Dendritic cell treated with granulocyte-macrophage colony-stimulating factor and Interleukin-4, amounts not matched to agents 40 ng/mL and 50 ng/mL, for 4 days (primary cell): ENCODE measurements around the gene CFAP53.
"Not testable (repeated sequence)": the region's sequence is repeated elsewhere in the genome, so short reads cannot be mapped to it uniquely, and the experiment has no call there.

Source experiments
- H3K27ac Mint-ChIP-seq: one replicate; pipeline ENCODE4 v1.8.0; 2022; ENCODE audit warnings: mild to moderate bottlenecking, mixed read lengths
- H3K27me3 Mint-ChIP-seq: one replicate; pipeline ENCODE4 v1.8.0; 2022; ENCODE audit warnings: mild to moderate bottlenecking, mixed read lengths
- H3K36me3 Mint-ChIP-seq: one replicate; pipeline ENCODE4 v1.8.0; 2022; ENCODE audit warnings: low read depth, mixed read lengths
- H3K4me1 Mint-ChIP-seq: one replicate; pipeline ENCODE4 v1.8.0; 2022; ENCODE audit warnings: low read depth, mixed read lengths
- H3K4me3 Mint-ChIP-seq: one replicate; pipeline ENCODE4 v1.8.0; 2022; ENCODE audit warnings: mild to moderate bottlenecking, moderate library complexity, mixed read lengths
- H3K9me3 Mint-ChIP-seq: one replicate; pipeline ENCODE4 v1.8.0; 2022; ENCODE audit warnings: mixed read lengths
- intact Hi-C: fragments of 100-400 bp; cut with micrococcal nuclease; formaldehyde crosslinking; loops from one replicate; pipeline ENCODE4 v1.15.0; 2022

CFAP53 gene

GRCh38 chr18:50273203-50274043 is 7.1 kb upstream of the CFAP53 start:
- H3K27me3 Mint-ChIP-seq = no peaks in the 10 kb centered on the region
- peaks cover 3% of the 10 kb centered on the region for H3K4me1 Mint-ChIP-seq
- peaks cover 83% of the 10 kb centered on the region for H3K36me3 Mint-ChIP-seq
- no peak overlapping the region for H3K27ac Mint-ChIP-seq
- no peak overlapping the region for H3K4me3 Mint-ChIP-seq
- H3K9me3 Mint-ChIP-seq = no peaks in the 10 kb centered on the region
- intact Hi-C loops = no loop called here

- Mint-ChIP-seq H3K27me3 (no peaks in the 10 kb centered on the region), H3K27ac (no peak overlapping the region), H3K4me1 (peaks cover 12% of the 10 kb centered on the region), H3K36me3 (peaks cover 83% of the 10 kb centered on the region), H3K4me3 (no peak overlapping the region), H3K9me3 (no peaks in the 10 kb centered on the region)
- intact Hi-C loops = no loop called here
These were observed 6.3 kb upstream of the CFAP53 start for GRCh38 chr18:50272568-50272967.

GRCh38 chr18:50268022-50268747 is 1.9 kb upstream of the CFAP53 start:
- Mint-ChIP-seq H3K36me3 (peaks cover 47% of the 10 kb centered on the region), H3K9me3 (no peaks in the 10 kb centered on the region), H3K27me3 (peaks cover 14% of the 10 kb centered on the region), H3K4me1 (peaks cover 27% of the 10 kb centered on the region), H3K4me3 (peak overlapping the region; percentile 77), H3K27ac (peak overlapping the region; percentile 88)
- intact Hi-C loops = loop anchor here (5.0 kb wide), 1 partner anchor 89 kb away; no protein-coding TSS in a partner anchor

GRCh38 chr18:50262977-50263376 is 3.3 kb downstream of the CFAP53 start:
- intact Hi-C loops = no loop called here
- Mint-ChIP-seq H3K36me3 (peaks cover 4% of the 10 kb centered on the region), H3K27me3 (peaks cover 24% of the 10 kb centered on the region), H3K9me3 (no peaks in the 10 kb centered on the region), H3K4me1 (peaks cover 19% of the 10 kb centered on the region), H3K4me3 (no peak overlapping the region), H3K27ac (no peak overlapping the region)

GRCh38 chr18:50250935-50251334 is 15.4 kb downstream of the CFAP53 start:
- intact Hi-C loops = no loop called here
- Mint-ChIP-seq H3K27me3 (peaks cover 4% of the 10 kb centered on the region), H3K4me3 (no peak overlapping the region)

GRCh38 chr18:50249576-50249975 is 16.7 kb downstream of the CFAP53 start:
- H3K27ac Mint-ChIP-seq = no peak overlapping the region
- no peaks in the 10 kb centered on the region for H3K9me3 Mint-ChIP-seq
- peaks cover 4% of the 10 kb centered on the region for H3K27me3 Mint-ChIP-seq
- no peak overlapping the region for H3K4me3 Mint-ChIP-seq
- intact Hi-C loops = no loop called here
- H3K36me3 Mint-ChIP-seq = no peaks in the 10 kb centered on the region
- no peaks in the 10 kb centered on the region for H3K4me1 Mint-ChIP-seq

More at GRCh38 chr18:50250935-50251334, 15.4 kb downstream of the CFAP53 start:
- no peak overlapping the region for H3K27ac Mint-ChIP-seq
- H3K4me1 Mint-ChIP-seq = no peaks in the 10 kb centered on the region
- H3K36me3 Mint-ChIP-seq = no peaks in the 10 kb centered on the region
- no peaks in the 10 kb centered on the region for H3K9me3 Mint-ChIP-seq

GRCh38 chr18:50247561-50247960 is 18.7 kb downstream of the CFAP53 start:
- intact Hi-C loops = no loop called here
- Mint-ChIP-seq H3K36me3 (no peaks in the 10 kb centered on the region), H3K27me3 (peaks cover 4% of the 10 kb centered on the region), H3K27ac (no peak overlapping the region), H3K4me3 (no peak overlapping the region), H3K4me1 (no peaks in the 10 kb centered on the region), H3K9me3 (peaks cover 7% of the 10 kb centered on the region)

GRCh38 chr18:50241768-50242167 is 24.5 kb downstream of the CFAP53 start:
- H3K36me3 Mint-ChIP-seq, intact Hi-C loops, H3K4me3 Mint-ChIP-seq, H3K27ac Mint-ChIP-seq, H3K4me1 Mint-ChIP-seq, H3K27me3 Mint-ChIP-seq: not testable (repeated sequence)
- peaks cover 37% of the 10 kb centered on the region for H3K9me3 Mint-ChIP-seq

GRCh38 chr18:50240080-50240563 is 26.2 kb downstream of the CFAP53 start:
- intact Hi-C loops = no loop called here
- peaks cover 37% of the 10 kb centered on the region for H3K9me3 Mint-ChIP-seq
- peaks cover 7% of the 10 kb centered on the region for H3K27me3 Mint-ChIP-seq
- no peaks in the 10 kb centered on the region for H3K4me1 Mint-ChIP-seq
- H3K27ac Mint-ChIP-seq = no peak overlapping the region
- no peaks in the 10 kb centered on the region for H3K36me3 Mint-ChIP-seq
- no peak overlapping the region for H3K4me3 Mint-ChIP-seq

- Mint-ChIP-seq H3K27ac (no peak overlapping the region), H3K36me3 (no peaks in the 10 kb centered on the region), H3K9me3 (no peaks in the 10 kb centered on the region), H3K4me3 (no peak overlapping the region), H3K27me3 (peaks cover 12% of the 10 kb centered on the region), H3K4me1 (no peaks in the 10 kb centered on the region)
- intact Hi-C loops = no loop called here
These were observed 33.9 kb downstream of the CFAP53 start for GRCh38 chr18:50232419-50232818.

- Mint-ChIP-seq H3K4me3 (no peak overlapping the region), H3K27ac (no peak overlapping the region), H3K36me3 (no peaks in the 10 kb centered on the region)
These were observed 34.7 kb downstream of the CFAP53 start for GRCh38 chr18:50231621-50232020.

GRCh38 chr18:50220249-50220648 is 46.0 kb downstream of the CFAP53 start:
- intact Hi-C loops, H3K27ac Mint-ChIP-seq: not testable (repeated sequence)
- peaks cover 21% of the 10 kb centered on the region for H3K9me3 Mint-ChIP-seq

More at GRCh38 chr18:50231621-50232020, 34.7 kb downstream of the CFAP53 start:
- Mint-ChIP-seq H3K9me3 (no peaks in the 10 kb centered on the region), H3K4me1 (no peaks in the 10 kb centered on the region), H3K27me3 (peaks cover 13% of the 10 kb centered on the region)
- intact Hi-C loops = no loop called here

GRCh38 chr18:50218432-50219197 is 47.7 kb downstream of the CFAP53 start:
- no peak overlapping the region for H3K27ac Mint-ChIP-seq
- peaks cover 13% of the 10 kb centered on the region for H3K27me3 Mint-ChIP-seq
- peaks cover 21% of the 10 kb centered on the region for H3K9me3 Mint-ChIP-seq
- H3K4me3 Mint-ChIP-seq = no peak overlapping the region
- H3K36me3 Mint-ChIP-seq = no peaks in the 10 kb centered on the region
- no peaks in the 10 kb centered on the region for H3K4me1 Mint-ChIP-seq
- intact Hi-C loops = loop anchor here (5.0 kb wide), 1 partner anchor 209 kb away; no protein-coding TSS in a partner anchor

More at GRCh38 chr18:50220249-50220648, 46.0 kb downstream of the CFAP53 start:
- H3K4me3 Mint-ChIP-seq, H3K36me3 Mint-ChIP-seq, H3K4me1 Mint-ChIP-seq, H3K27me3 Mint-ChIP-seq: not testable (repeated sequence)
